Mammary epithelial cell (primary cell): ENCODE data around the gene KRT14.

Source experiments
- EZH2 ChIP-seq: IDR thresholded peaks from 2 replicates; pipeline ENCODE4 v1.6.1; 2012; ENCODE audit warnings: low read length, inconsistent platforms, borderline replicate concordance
- TF ChIP-seq, protein P1 (sequence below), 2 donors: IDR thresholded peaks in 1 of 2; conservative IDR thresholded peaks in 1 of 2; 2 replicates each; pipeline ENCODE4 v1.5.1; 2011 to 2012; ENCODE audit warnings: inconsistent platforms in 2 of 2, low read length in 2 of 2, mild to moderate bottlenecking in 2 of 2, control low read depth in 1 of 2, low read depth in 1 of 2; ENCODE audit not compliant: insufficient read depth in 1 of 2; ENCODE audit errors: extremely low read depth in 1 of 2

DNA sequence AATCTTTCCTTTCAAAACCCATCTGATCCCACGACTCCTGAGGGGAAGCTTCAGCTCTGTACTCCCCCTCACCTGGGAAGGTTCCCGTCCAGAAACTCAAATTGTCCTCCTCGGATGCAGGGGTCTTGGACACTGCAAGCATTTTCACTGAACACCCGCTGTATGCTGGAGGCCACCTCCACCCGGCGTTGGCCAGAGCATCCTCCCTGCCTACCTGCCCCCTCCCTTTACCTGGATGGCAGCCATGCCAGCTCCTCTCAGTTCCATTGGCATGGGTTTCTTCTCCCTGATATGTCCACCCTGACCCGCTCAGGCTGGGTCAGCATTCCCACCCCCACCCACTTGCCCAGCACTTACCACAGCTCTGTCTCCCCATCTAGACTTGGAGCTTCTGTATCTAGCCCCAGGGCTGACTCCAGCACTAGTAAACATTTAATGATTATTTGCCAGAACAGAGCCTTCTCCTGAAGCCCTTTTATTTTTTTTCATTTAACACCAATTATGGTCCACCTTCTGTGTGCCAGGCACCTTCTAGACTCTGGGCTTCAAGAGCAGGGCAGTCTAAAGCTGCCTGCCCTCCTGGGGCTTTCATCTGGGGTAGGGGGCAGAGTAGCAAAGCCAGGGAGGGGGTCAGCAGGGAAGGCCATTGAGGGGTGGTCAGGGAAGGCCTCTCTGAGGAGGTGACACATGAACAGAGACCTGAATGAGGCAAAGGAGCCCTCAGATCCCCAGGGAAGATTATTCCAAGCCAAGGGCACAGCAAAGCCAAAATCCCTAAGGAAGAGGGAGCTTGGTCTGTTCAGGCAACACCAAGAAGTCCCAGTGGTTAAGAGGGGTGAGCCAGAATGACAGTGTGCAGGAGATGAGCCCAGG, 49.7 kb downstream of the KRT14 start:
- TF ChIP-seq, protein P1, sequence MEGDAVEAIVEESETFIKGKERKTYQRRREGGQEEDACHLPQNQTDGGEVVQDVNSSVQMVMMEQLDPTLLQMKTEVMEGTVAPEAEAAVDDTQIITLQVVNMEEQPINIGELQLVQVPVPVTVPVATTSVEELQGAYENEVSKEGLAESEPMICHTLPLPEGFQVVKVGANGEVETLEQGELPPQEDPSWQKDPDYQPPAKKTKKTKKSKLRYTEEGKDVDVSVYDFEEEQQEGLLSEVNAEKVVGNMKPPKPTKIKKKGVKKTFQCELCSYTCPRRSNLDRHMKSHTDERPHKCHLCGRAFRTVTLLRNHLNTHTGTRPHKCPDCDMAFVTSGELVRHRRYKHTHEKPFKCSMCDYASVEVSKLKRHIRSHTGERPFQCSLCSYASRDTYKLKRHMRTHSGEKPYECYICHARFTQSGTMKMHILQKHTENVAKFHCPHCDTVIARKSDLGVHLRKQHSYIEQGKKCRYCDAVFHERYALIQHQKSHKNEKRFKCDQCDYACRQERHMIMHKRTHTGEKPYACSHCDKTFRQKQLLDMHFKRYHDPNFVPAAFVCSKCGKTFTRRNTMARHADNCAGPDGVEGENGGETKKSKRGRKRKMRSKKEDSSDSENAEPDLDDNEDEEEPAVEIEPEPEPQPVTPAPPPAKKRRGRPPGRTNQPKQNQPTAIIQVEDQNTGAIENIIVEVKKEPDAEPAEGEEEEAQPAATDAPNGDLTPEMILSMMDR (conservative IDR thresholded peaks at IDR 0.05 in 1 of 2, IDR thresholded peaks at IDR 0.05 in 1 of 2; ENCODE audit: extremely low read depth in 1 of 2, insufficient read depth in 1 of 2, low read depth in 1 of 2, low read length in 2 of 2) = no peak
- TF ChIP-seq EZH2 = no peak
